ENCODE data around the gene DAP.

DAP gene

DNA sequence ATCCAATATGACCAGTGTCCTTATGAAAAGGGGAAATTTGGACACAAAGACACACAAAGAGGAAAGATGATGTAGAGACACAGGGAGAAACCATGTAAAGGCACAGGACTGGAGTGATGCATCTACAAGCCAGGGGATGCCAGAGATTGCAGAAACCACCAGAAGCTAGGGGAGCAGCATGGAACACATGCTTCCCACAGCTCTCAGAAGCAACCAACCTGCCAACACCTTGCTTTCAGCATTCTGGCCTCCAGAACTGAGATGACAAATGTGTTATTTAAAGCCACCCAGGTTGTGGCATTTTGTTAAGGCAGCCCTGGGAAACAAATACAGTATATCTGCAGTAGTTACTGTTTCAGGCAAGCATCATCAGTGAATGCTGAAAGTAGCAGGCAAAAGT lies 23.2 kb downstream of the DAP start:
- no peak for TF ChIP-seq CTCF (IDR thresholded peaks at IDR 0.05; ENCODE audit: control extremely low read depth, extremely low read depth, low read depth, missing control alignments)
- ChIA-PET POLR2A (interaction anchor here (0.7 kb wide), 1 partner anchor 11 kb away, joined by 3 read pairs; no protein-coding TSS in a partner anchor), CTCF (interaction anchor here (0.8 to 2.4 kb wide), 7 partner anchors 12 to 285 kb away, joined by 3 to 7 read pairs (median 4); no protein-coding TSS in a partner anchor)
- DNase-seq (ENCODE audit: extremely low spot score): no peak

DNA sequence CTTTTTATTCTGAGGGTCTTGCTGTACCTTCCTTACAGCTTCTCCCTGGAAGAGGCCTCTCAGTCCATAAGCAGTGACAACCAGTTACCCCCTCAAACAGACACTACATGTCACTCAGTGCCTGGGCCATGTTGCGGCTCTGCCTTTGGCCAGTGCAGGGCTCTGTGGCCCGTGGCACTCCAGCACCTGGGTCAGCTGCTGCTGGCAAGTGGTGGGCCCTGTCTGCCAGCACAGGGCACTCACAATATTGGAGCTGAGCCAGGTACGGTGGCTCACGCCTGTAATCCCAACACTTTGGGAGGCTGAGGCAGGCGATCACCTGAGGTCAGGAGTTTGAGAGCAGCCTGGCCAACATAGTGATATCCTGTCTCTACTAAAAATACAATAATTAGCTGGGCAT lies 24.2 kb downstream of the DAP start:
- CTCF ChIA-PET: interaction anchor here (1.0 to 2.4 kb wide), 6 partner anchors 8 to 89 kb away, joined by 3 to 7 read pairs (median 4); no protein-coding TSS in a partner anchor
- TF ChIP-seq CTCF (IDR thresholded peaks at IDR 0.05; ENCODE audit: control extremely low read depth, extremely low read depth, low read depth, missing control alignments): no peak
- POLR2A ChIA-PET: no interaction called here
- no peak for DNase-seq (ENCODE audit: extremely low spot score)

DNA sequence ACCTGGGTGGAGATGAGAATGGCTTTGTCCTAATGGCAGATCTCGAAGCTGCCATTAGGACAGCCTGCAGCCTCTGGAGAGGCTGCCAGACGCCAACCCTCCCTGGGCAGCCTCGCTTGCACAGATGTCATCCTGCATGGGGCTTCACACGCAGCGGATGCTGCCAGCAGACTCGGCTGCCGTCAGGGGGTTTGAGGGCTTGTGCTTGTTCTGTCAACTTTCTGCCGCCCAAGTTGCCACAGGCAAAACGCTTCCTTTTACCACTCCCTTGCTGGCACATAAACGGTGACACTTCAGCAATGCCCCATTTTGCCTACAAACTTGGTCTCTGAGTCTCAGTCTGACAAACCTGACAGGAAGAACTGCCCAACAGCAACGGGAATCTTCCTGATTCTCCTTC lies 24.7 kb downstream of the DAP start:
- CTCF ChIA-PET: interaction anchor here (1.0 to 2.2 kb wide), 6 partner anchors 8 to 89 kb away, joined by 3 to 11 read pairs (median 4); no protein-coding TSS in a partner anchor
- TF ChIP-seq CTCF (IDR thresholded peaks at IDR 0.05; ENCODE audit: control extremely low read depth, extremely low read depth, low read depth, missing control alignments): no peak
- POLR2A ChIA-PET: interaction anchor here (1.0 kb wide), 1 partner anchor 9 kb away, joined by 4 read pairs; no protein-coding TSS in a partner anchor
- no peak for DNase-seq (ENCODE audit: extremely low spot score)

DNA sequence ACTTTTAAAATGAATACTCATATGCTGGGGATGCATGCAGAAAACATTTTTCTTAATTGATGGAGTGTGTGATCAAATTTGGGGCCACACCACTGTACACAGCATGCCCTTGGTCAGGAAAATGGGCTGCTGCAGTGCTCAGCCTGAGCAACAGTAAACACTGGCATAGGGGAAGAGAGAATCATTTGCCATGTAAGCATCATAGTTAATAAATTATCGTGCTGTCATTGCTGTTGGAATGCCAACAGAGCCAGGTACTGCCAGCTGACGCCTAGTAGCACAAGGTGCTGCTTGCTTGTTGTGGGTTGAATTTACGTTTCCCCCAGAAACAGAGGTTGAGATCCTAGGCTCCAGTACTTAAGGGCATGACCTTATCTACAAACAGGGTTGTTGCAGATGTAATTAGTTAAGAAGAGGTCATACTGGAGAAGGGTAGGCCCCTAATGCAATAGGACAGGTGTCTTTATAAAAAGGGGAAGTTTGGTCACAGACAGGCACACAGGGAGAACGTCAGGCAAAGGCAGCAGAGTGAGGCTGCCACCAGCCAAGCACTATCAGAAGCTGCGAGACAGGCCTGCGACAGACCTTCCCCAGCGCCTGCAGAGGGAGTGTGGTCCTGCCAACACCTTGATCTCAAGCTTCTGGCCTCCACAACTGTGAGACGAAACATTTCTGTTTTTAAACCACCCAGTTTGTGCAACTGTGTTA lies 25.3 kb downstream of the DAP start:
- CTCF ChIA-PET: interaction anchor here (0.9 to 2.2 kb wide), 6 partner anchors 9 to 90 kb away, joined by 3 to 11 read pairs (median 4); no protein-coding TSS in a partner anchor
- POLR2A ChIA-PET: interaction anchor here (1.0 kb wide), 1 partner anchor 9 kb away, joined by 4 read pairs; no protein-coding TSS in a partner anchor
- peak; percentile 62 for DNase-seq (ENCODE audit: extremely low spot score)
- no peak for TF ChIP-seq CTCF (IDR thresholded peaks at IDR 0.05; ENCODE audit: control extremely low read depth, extremely low read depth, low read depth, missing control alignments)

DNA sequence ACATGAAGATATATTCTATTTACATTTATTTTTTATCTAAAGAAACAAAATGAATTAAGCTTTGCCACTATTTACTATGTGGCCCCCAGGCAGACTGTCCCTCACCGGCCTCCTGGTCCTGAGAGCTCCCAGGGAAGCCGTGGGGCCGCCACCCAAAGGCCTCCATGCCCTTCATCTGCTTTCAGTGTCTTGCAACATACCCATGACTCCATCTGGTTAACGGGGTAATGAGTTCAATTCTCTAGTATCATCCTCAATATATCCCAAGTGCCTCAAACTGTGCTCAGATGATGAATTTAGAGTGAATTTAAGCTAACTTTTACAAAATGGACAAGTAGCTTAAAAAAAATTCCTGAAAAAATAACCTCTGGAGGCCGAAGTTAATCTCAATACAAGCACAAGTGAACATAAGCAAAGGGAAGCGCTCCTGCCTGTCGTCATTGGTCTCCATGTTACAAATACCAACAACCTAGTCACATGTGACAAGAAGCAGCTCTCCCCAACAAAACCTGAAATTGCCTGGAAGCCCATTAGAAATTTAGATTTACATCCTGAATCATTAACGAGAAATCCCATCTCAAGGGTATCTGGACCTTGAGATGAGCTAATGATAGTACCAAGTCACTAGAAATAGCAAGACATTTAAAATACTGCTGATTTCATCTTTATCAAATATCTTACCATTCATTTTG lies 26.1 kb downstream of the DAP start:
- CTCF ChIA-PET: interaction anchor here (0.9 to 2.2 kb wide), 7 partner anchors 10 to 165 kb away, joined by 3 to 11 read pairs (median 4); no protein-coding TSS in a partner anchor
- TF ChIP-seq CTCF (IDR thresholded peaks at IDR 0.05; ENCODE audit: control extremely low read depth, extremely low read depth, low read depth, missing control alignments): no peak
- DNase-seq (ENCODE audit: extremely low spot score): no peak
- POLR2A ChIA-PET: no interaction called here

DNA sequence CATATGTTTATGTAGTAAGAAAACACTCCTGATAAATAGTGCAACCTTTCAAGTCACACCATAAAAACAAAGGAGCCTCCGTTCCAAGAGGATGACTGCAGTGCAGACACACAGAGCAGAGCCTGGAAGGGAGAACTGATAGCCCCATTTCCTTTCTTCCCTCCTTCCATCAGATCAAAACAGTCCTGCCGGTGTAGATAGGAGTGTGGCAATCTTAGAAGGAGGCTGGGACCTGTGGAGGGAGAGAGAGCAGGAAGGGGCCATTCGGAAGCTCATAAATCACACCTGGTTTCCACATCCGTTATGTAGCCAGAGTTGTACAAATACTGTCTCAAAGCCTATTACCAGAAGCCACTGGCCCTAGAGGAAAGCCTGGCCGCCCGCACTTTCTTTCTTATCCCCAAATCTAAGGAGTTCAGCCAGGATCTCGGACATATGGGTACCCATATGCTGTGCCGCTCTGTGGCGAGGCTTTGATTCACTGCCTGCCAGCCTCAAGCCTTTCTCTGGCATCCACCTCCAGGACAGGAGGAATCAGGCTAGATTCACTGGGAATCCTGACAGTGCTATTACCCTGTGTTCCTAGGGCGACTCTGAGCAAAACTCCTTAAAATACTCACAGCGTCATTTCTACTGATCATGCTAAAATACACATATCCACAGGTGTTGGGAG lies 26.9 kb downstream of the DAP start:
- no peak for DNase-seq (ENCODE audit: extremely low spot score)
- ChIA-PET CTCF (interaction anchor here (0.9 to 2.2 kb wide), 6 partner anchors 11 to 164 kb away, joined by 3 to 11 read pairs (median 4); no protein-coding TSS in a partner anchor), POLR2A (no interaction called here)
- TF ChIP-seq CTCF (IDR thresholded peaks at IDR 0.05; ENCODE audit: control extremely low read depth, extremely low read depth, low read depth, missing control alignments): no peak
